Measurements from ENCODE around the gene NAA25.
"Not testable (repeated sequence)": the region's sequence is repeated elsewhere in the genome, so short reads cannot be mapped to it uniquely, and the experiment has no call there.

Gene NAA25

GRCh38 chr12:112009596-112009995, 99.0 kb downstream of the NAA25 start:
- not testable (repeated sequence) for DNase-seq (ENCODE audit: low read depth in 3 of 3)

- DNase-seq (ENCODE audit: low read depth in 3 of 3), result no peak
Observed at GRCh38 chr12:112008918-112009317, 99.7 kb downstream of the NAA25 start.

GRCh38 chr12:112007945-112008344, 100.6 kb downstream of the NAA25 start:
- no peak for DNase-seq (ENCODE audit: low read depth in 3 of 3)

- DNase-seq (ENCODE audit: low read depth in 3 of 3), result no peak
Observed at GRCh38 chr12:112005419-112006395, 102.9 kb downstream of the NAA25 start.

- no peak for DNase-seq (ENCODE audit: low read depth in 3 of 3)
Observed at GRCh38 chr12:112004041-112004440, 104.5 kb downstream of the NAA25 start.

GRCh38 chr12:112001576-112001975, 107.0 kb downstream of the NAA25 start:
- DNase-seq (ENCODE audit: low read depth in 3 of 3), result no peak

GRCh38 chr12:112000820-112001219, 107.8 kb downstream of the NAA25 start:
- DNase-seq (ENCODE audit: low read depth in 3 of 3), result no peak

- not testable (repeated sequence) for DNase-seq (ENCODE audit: low read depth in 3 of 3)
Observed at GRCh38 chr12:111999129-111999528, 109.5 kb downstream of the NAA25 start.

- no peak for DNase-seq (ENCODE audit: low read depth in 3 of 3)
Observed at GRCh38 chr12:111998015-111998414, 110.6 kb downstream of the NAA25 start.

GRCh38 chr12:111997300-111997699, 111.3 kb downstream of the NAA25 start:
- no peak for DNase-seq (ENCODE audit: low read depth in 3 of 3)

GRCh38 chr12:111995782-111996480, 112.7 kb downstream of the NAA25 start:
- DNase-seq (ENCODE audit: low read depth in 3 of 3), result no peak

GRCh38 chr12:111994211-111995111, 114.1 kb downstream of the NAA25 start:
- not testable (repeated sequence) for DNase-seq (ENCODE audit: low read depth in 3 of 3)

- no peak for DNase-seq (ENCODE audit: low read depth in 3 of 3)
Observed at GRCh38 chr12:111993292-111994150, 115.1 kb downstream of the NAA25 start.

- no peak for DNase-seq (ENCODE audit: low read depth in 3 of 3)
Observed at GRCh38 chr12:111992464-111992863, 116.1 kb downstream of the NAA25 start.

- no peak for DNase-seq (ENCODE audit: low read depth in 3 of 3)
Observed at GRCh38 chr12:111991946-111992345, 116.6 kb downstream of the NAA25 start.

- no peak for DNase-seq (ENCODE audit: low read depth in 3 of 3)
Observed at GRCh38 chr12:111991535-111991934, 117.0 kb downstream of the NAA25 start.

GRCh38 chr12:111984820-111985219, 123.8 kb downstream of the NAA25 start:
- no peak for DNase-seq (ENCODE audit: low read depth in 3 of 3)

GRCh38 chr12:111981987-111982386, 126.6 kb downstream of the NAA25 start:
- DNase-seq (ENCODE audit: low read depth in 3 of 3), result no peak

- no peak for DNase-seq (ENCODE audit: low read depth in 3 of 3)
Observed at GRCh38 chr12:111980598-111980997, 128.0 kb downstream of the NAA25 start.

GRCh38 chr12:111978545-111978944, 130.0 kb downstream of the NAA25 start:
- DNase-seq (ENCODE audit: low read depth in 3 of 3), result no peak

GRCh38 chr12:111976860-111977259, 131.7 kb downstream of the NAA25 start:
- no peak for DNase-seq (ENCODE audit: low read depth in 3 of 3)
